ENCODE results near the gene PDZD8.

The PDZD8 gene

GRCh38 chr10:117261501-117261900 lies 113.7 kb downstream of the PDZD8 start:
- no peak overlapping the region for H3K27ac ChIP-seq (ENCODE audit: insufficient read depth, low read length, poor library complexity, severe bottlenecking)

GRCh38 chr10:117260084-117260483 lies 115.2 kb downstream of the PDZD8 start:
- H3K4me1 ChIP-seq (ENCODE audit: control insufficient read depth, insufficient read depth, low read length, poor library complexity, severe bottlenecking) = no peaks in the 10 kb centered on the region
- no peak for DNase-seq
- no peak overlapping the region for H3K4me3 ChIP-seq (ENCODE audit: insufficient read depth, low read depth, low read length, poor library complexity, severe bottlenecking)
- peaks cover 4% of the 10 kb centered on the region for H3K27me3 ChIP-seq (replicated peaks; ENCODE audit: control insufficient read depth, insufficient read depth, low read length, poor library complexity, severe bottlenecking)
- H3K36me3 ChIP-seq (ENCODE audit: control insufficient read depth, insufficient read depth, low read length) = no peaks in the 10 kb centered on the region
- no peaks in the 10 kb centered on the region for H3K9me3 ChIP-seq (ENCODE audit: control insufficient read depth, low read length)
- H3K27ac ChIP-seq (ENCODE audit: insufficient read depth, low read length, poor library complexity, severe bottlenecking) = no peak overlapping the region

More at GRCh38 chr10:117261501-117261900, 113.7 kb downstream of the PDZD8 start:
- no peak for DNase-seq
- Histone ChIP-seq H3K4me1 (ENCODE audit: control insufficient read depth, insufficient read depth, low read length, poor library complexity, severe bottlenecking) (no peaks in the 10 kb centered on the region), H3K9me3 (ENCODE audit: control insufficient read depth, low read length) (no peaks in the 10 kb centered on the region), H3K36me3 (ENCODE audit: control insufficient read depth, insufficient read depth, low read length) (no peaks in the 10 kb centered on the region), H3K27me3 (replicated peaks; ENCODE audit: control insufficient read depth, insufficient read depth, low read length, poor library complexity, severe bottlenecking) (peaks cover 4% of the 10 kb centered on the region), H3K4me3 (ENCODE audit: insufficient read depth, low read depth, low read length, poor library complexity, severe bottlenecking) (no peak overlapping the region)

- Histone ChIP-seq H3K4me3 (ENCODE audit: insufficient read depth, low read depth, low read length, poor library complexity, severe bottlenecking) (no peak overlapping the region), H3K9me3 (ENCODE audit: control insufficient read depth, low read length) (no peaks in the 10 kb centered on the region), H3K36me3 (ENCODE audit: control insufficient read depth, insufficient read depth, low read length) (no peaks in the 10 kb centered on the region), H3K4me1 (ENCODE audit: control insufficient read depth, insufficient read depth, low read length, poor library complexity, severe bottlenecking) (no peaks in the 10 kb centered on the region), H3K27me3 (replicated peaks; ENCODE audit: control insufficient read depth, insufficient read depth, low read length, poor library complexity, severe bottlenecking) (peaks cover 4% of the 10 kb centered on the region), H3K27ac (ENCODE audit: insufficient read depth, low read length, poor library complexity, severe bottlenecking) (no peak overlapping the region)
- no peak for DNase-seq
Measured at GRCh38 chr10:117259279-117259678, 116.0 kb downstream of the PDZD8 start.

- Histone ChIP-seq H3K4me1 (ENCODE audit: control insufficient read depth, insufficient read depth, low read length, poor library complexity, severe bottlenecking) (no peaks in the 10 kb centered on the region), H3K27me3 (replicated peaks; ENCODE audit: control insufficient read depth, insufficient read depth, low read length, poor library complexity, severe bottlenecking) (peaks cover 4% of the 10 kb centered on the region), H3K36me3 (ENCODE audit: control insufficient read depth, insufficient read depth, low read length) (no peaks in the 10 kb centered on the region), H3K4me3 (ENCODE audit: insufficient read depth, low read depth, low read length, poor library complexity, severe bottlenecking) (no peak overlapping the region), H3K27ac (ENCODE audit: insufficient read depth, low read length, poor library complexity, severe bottlenecking) (no peak overlapping the region), H3K9me3 (ENCODE audit: control insufficient read depth, low read length) (no peaks in the 10 kb centered on the region)
- no peak for DNase-seq
Measured at GRCh38 chr10:117257721-117258120, 117.5 kb downstream of the PDZD8 start.

- Histone ChIP-seq H3K36me3 (ENCODE audit: control insufficient read depth, insufficient read depth, low read length) (no peaks in the 10 kb centered on the region), H3K27me3 (replicated peaks; ENCODE audit: control insufficient read depth, insufficient read depth, low read length, poor library complexity, severe bottlenecking) (peaks cover 4% of the 10 kb centered on the region), H3K9me3 (ENCODE audit: control insufficient read depth, low read length) (no peaks in the 10 kb centered on the region), H3K4me1 (ENCODE audit: control insufficient read depth, insufficient read depth, low read length, poor library complexity, severe bottlenecking) (no peaks in the 10 kb centered on the region), H3K4me3 (ENCODE audit: insufficient read depth, low read depth, low read length, poor library complexity, severe bottlenecking) (no peak overlapping the region), H3K27ac (ENCODE audit: insufficient read depth, low read length, poor library complexity, severe bottlenecking) (no peak overlapping the region)
- no peak for DNase-seq
Measured at GRCh38 chr10:117256910-117257309, 118.3 kb downstream of the PDZD8 start.

- no peak overlapping the region for H3K27ac ChIP-seq (ENCODE audit: insufficient read depth, low read length, poor library complexity, severe bottlenecking)
- DNase-seq = no peak
- H3K36me3 ChIP-seq (ENCODE audit: control insufficient read depth, insufficient read depth, low read length) = no peaks in the 10 kb centered on the region
- H3K4me1 ChIP-seq (ENCODE audit: control insufficient read depth, insufficient read depth, low read length, poor library complexity, severe bottlenecking) = no peaks in the 10 kb centered on the region
- no peaks in the 10 kb centered on the region for H3K9me3 ChIP-seq (ENCODE audit: control insufficient read depth, low read length)
- no peak overlapping the region for H3K4me3 ChIP-seq (ENCODE audit: insufficient read depth, low read depth, low read length, poor library complexity, severe bottlenecking)
- peaks cover 4% of the 10 kb centered on the region for H3K27me3 ChIP-seq (replicated peaks; ENCODE audit: control insufficient read depth, insufficient read depth, low read length, poor library complexity, severe bottlenecking)
Measured at GRCh38 chr10:117255835-117256460, 119.3 kb downstream of the PDZD8 start.

GRCh38 chr10:117254774-117255735 lies 120.2 kb downstream of the PDZD8 start:
- Histone ChIP-seq H3K9me3 (ENCODE audit: control insufficient read depth, low read length) (no peaks in the 10 kb centered on the region), H3K36me3 (ENCODE audit: control insufficient read depth, insufficient read depth, low read length) (no peaks in the 10 kb centered on the region), H3K4me3 (ENCODE audit: insufficient read depth, low read depth, low read length, poor library complexity, severe bottlenecking) (no peak overlapping the region), H3K27ac (ENCODE audit: insufficient read depth, low read length, poor library complexity, severe bottlenecking) (no peak overlapping the region), H3K4me1 (ENCODE audit: control insufficient read depth, insufficient read depth, low read length, poor library complexity, severe bottlenecking) (no peaks in the 10 kb centered on the region), H3K27me3 (replicated peaks; ENCODE audit: control insufficient read depth, insufficient read depth, low read length, poor library complexity, severe bottlenecking) (peaks cover 4% of the 10 kb centered on the region)
- DNase-seq = no peak

GRCh38 chr10:117254338-117254737 lies 120.9 kb downstream of the PDZD8 start:
- H3K27me3 ChIP-seq (replicated peaks; ENCODE audit: control insufficient read depth, insufficient read depth, low read length, poor library complexity, severe bottlenecking) = no peaks in the 10 kb centered on the region
- no peak overlapping the region for H3K27ac ChIP-seq (ENCODE audit: insufficient read depth, low read length, poor library complexity, severe bottlenecking)
- no peak for DNase-seq
- no peaks in the 10 kb centered on the region for H3K4me1 ChIP-seq (ENCODE audit: control insufficient read depth, insufficient read depth, low read length, poor library complexity, severe bottlenecking)
- no peaks in the 10 kb centered on the region for H3K36me3 ChIP-seq (ENCODE audit: control insufficient read depth, insufficient read depth, low read length)
- no peak overlapping the region for H3K4me3 ChIP-seq (ENCODE audit: insufficient read depth, low read depth, low read length, poor library complexity, severe bottlenecking)
- no peaks in the 10 kb centered on the region for H3K9me3 ChIP-seq (ENCODE audit: control insufficient read depth, low read length)

- Histone ChIP-seq H3K36me3 (ENCODE audit: control insufficient read depth, insufficient read depth, low read length) (no peaks in the 10 kb centered on the region), H3K27me3 (replicated peaks; ENCODE audit: control insufficient read depth, insufficient read depth, low read length, poor library complexity, severe bottlenecking) (no peaks in the 10 kb centered on the region), H3K4me3 (ENCODE audit: insufficient read depth, low read depth, low read length, poor library complexity, severe bottlenecking) (no peak overlapping the region), H3K27ac (ENCODE audit: insufficient read depth, low read length, poor library complexity, severe bottlenecking) (no peak overlapping the region), H3K4me1 (ENCODE audit: control insufficient read depth, insufficient read depth, low read length, poor library complexity, severe bottlenecking) (no peaks in the 10 kb centered on the region), H3K9me3 (ENCODE audit: control insufficient read depth, low read length) (no peaks in the 10 kb centered on the region)
- no peak for DNase-seq
Measured at GRCh38 chr10:117253908-117254307, 121.3 kb downstream of the PDZD8 start.

GRCh38 chr10:117250411-117250810 lies 124.8 kb downstream of the PDZD8 start:
- no peak for DNase-seq
- no peak overlapping the region for H3K4me3 ChIP-seq (ENCODE audit: insufficient read depth, low read depth, low read length, poor library complexity, severe bottlenecking)
- no peak overlapping the region for H3K27ac ChIP-seq (ENCODE audit: insufficient read depth, low read length, poor library complexity, severe bottlenecking)
- H3K4me1 ChIP-seq (ENCODE audit: control insufficient read depth, insufficient read depth, low read length, poor library complexity, severe bottlenecking) = no peaks in the 10 kb centered on the region
- peaks cover 4% of the 10 kb centered on the region for H3K27me3 ChIP-seq (replicated peaks; ENCODE audit: control insufficient read depth, insufficient read depth, low read length, poor library complexity, severe bottlenecking)
- no peaks in the 10 kb centered on the region for H3K36me3 ChIP-seq (ENCODE audit: control insufficient read depth, insufficient read depth, low read length)
- no peaks in the 10 kb centered on the region for H3K9me3 ChIP-seq (ENCODE audit: control insufficient read depth, low read length)

Measured in effector memory CD4-positive, alpha-beta T cell (primary cell).